Lung (tissue), 12 donors: ENCODE results near the gene AP1M2. TPM values are rescaled to one million over a fixed set of nuclear protein-coding genes. Genes with fewer than 3 reads are reported as not detected.
A peak's percentile ranks its signal among the peaks of the same experiment; 100 is the strongest.

ENCODE experiments used
- ATAC-seq: fragments of 200-7000 bp; cut with Tn5 transposase; one replicate; pipeline ENCODE4 v1.9.1; 2020; ENCODE audit warnings: moderate number of reproducible peaks; ENCODE audit not compliant: insufficient read depth, low FRiP score
- DNase-seq, 3 donors: peaks; one replicate each; pipeline ENCODE4 v3.0.0-alpha.2; 2013 to 2017
- H3K27ac ChIP-seq, 2 donors: one replicate each; pipeline ENCODE4 v1.5.1; 2013; ENCODE audit warnings: mild to moderate bottlenecking in 2 of 2, moderate library complexity in 2 of 2, control low read depth in 1 of 2, inconsistent platforms in 1 of 2, low read depth in 1 of 2, low read length in 1 of 2
- H3K27me3 ChIP-seq, 3 donors: one replicate each; pipeline ENCODE4 v1.5.1; 2013; ENCODE audit warnings: low read length in 2 of 3; ENCODE audit not compliant: control insufficient read depth in 3 of 3, insufficient read depth in 3 of 3
- H3K36me3 ChIP-seq, 4 donors: one replicate each; pipeline ENCODE4 v1.5.1; 2013; ENCODE audit warnings: low read length in 4 of 4, mild to moderate bottlenecking in 1 of 4, moderate library complexity in 1 of 4; ENCODE audit not compliant: control insufficient read depth in 4 of 4, insufficient read depth in 4 of 4
- H3K4me1 ChIP-seq, 5 donors: one replicate each; pipeline ENCODE4 v1.5.1; 2013; ENCODE audit warnings: low read length in 5 of 5, mild to moderate bottlenecking in 2 of 5, moderate library complexity in 1 of 5; ENCODE audit not compliant: control insufficient read depth in 5 of 5, insufficient read depth in 5 of 5
- H3K4me3 ChIP-seq: one replicate; pipeline ENCODE4 v1.5.1; 2013; ENCODE audit warnings: mild to moderate bottlenecking, control low read depth, moderate library complexity
- H3K9ac ChIP-seq, 2 donors: one replicate each; pipeline ENCODE4 v1.5.1; 2013; ENCODE audit warnings: low read length in 2 of 2, control low read depth in 1 of 2; ENCODE audit not compliant: insufficient read depth in 1 of 2
- H3K9me3 ChIP-seq, 4 donors: one replicate each; pipeline ENCODE4 v1.5.1; 2013; ENCODE audit warnings: low read length in 3 of 4, mild to moderate bottlenecking in 1 of 4, moderate library complexity in 1 of 4; ENCODE audit not compliant: control insufficient read depth in 4 of 4, insufficient read depth in 3 of 4
- WGBS, 2 donors: extraction: QIAGEN DNeasy Blood & Tissue Kit; methylation state at CpG; one replicate each; pipeline ENCODE4 v1.1.7; 2013; 5-methylcytosine and 5-hydroxymethylcytosine counted together
- polyA plus RNA-seq, 2 donors: library from polyadenylated mRNA; stranded (reverse); fragments of 200-250 nt; gene quantifications; one replicate each; pipeline ENCODE4 v1.2.1, GENCODE V29; 2013
- total RNA-seq, 2 donors: library from RNA; depleted of rRNA in 1 of 2; stranded (reverse); fragments of >200 nt in 1 of 2; gene quantifications; one replicate each; pipeline ENCODE4 v1.2.1, GENCODE V29; 2014 to 2021
- TF ChIP-seq, protein P1 (sequence below): IDR thresholded peaks from 2 replicates; pipeline ENCODE4 v1.5.1; 2012; ENCODE audit warnings: mild to moderate bottlenecking; ENCODE audit errors: control extremely low read depth, extremely low read depth
- donor health status: control.
- donor health status: control.
- donor health status: Bipolar disorder and iron deficiency.
- donor health status: healthy.
- donor health status: DM: yes; HTN: yes; CAD: no.

Gene AP1M2
- total and polyA plus RNA-seq, 4 donors: 31.6 to 70.9 (median 48.9) TPM

DNA sequence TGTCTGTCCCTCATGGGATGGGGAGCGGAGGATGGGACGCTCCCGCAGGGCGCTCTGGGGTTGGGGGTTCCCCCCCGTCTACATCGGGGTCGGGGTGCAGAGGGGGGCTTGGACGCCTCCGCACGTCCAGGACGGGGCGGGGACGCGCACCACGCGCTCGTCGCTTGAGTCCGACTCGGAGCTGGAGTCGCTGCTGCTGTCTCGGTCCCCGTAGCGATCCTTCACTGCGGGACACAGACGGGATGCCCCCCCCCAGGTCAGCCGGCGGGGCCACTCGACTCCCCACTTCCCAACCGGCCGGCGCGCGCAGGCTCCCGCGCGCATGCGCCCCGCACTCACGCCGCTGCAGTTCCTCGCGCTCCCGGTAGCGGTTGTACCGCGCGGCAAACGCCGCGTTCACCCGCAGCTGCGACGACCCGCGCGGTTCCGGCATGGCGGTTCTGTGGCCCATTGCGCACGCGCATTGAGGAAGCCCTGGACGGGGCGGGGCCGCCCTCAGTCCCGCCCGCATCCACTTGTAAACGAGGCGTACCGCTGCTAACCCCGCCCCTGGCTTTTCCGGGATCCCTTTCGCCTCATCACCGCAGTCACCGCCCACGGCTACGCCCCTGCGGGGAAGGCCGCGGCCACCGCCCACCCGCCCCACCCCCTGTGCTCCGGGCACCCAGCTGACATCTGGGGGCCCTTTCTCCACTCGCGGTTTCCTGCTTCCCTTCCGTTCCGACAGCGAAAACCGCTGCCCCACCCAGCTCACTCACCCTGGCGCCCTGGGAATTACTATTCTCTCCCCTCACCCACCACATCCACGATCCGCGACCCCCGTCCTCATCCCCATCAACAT is 21.3 kb downstream of the AP1M2 start, which contains the start of gene KRI1:
Gene KRI1 (minus strand): TSS at position 444 of the 841 bp plus-strand sequence. CDS start 11 bp downstream, at position 433.
- DNase-seq (peak; percentile 98), ATAC-seq (peak; percentile 81)
- TF ChIP-seq, protein P1, sequence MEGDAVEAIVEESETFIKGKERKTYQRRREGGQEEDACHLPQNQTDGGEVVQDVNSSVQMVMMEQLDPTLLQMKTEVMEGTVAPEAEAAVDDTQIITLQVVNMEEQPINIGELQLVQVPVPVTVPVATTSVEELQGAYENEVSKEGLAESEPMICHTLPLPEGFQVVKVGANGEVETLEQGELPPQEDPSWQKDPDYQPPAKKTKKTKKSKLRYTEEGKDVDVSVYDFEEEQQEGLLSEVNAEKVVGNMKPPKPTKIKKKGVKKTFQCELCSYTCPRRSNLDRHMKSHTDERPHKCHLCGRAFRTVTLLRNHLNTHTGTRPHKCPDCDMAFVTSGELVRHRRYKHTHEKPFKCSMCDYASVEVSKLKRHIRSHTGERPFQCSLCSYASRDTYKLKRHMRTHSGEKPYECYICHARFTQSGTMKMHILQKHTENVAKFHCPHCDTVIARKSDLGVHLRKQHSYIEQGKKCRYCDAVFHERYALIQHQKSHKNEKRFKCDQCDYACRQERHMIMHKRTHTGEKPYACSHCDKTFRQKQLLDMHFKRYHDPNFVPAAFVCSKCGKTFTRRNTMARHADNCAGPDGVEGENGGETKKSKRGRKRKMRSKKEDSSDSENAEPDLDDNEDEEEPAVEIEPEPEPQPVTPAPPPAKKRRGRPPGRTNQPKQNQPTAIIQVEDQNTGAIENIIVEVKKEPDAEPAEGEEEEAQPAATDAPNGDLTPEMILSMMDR: no peak
- peaks cover 0 to 9% (median 0%) of the 10 kb centered on the region in 4 donors for H3K36me3 ChIP-seq
- WGBS, 2 donors: 0% methylated on average over 71 to 94 of the region's 94 CpGs
- no peaks in the 10 kb centered on the region for H3K27me3 ChIP-seq
- H3K4me1 ChIP-seq: peaks cover 0 to 30% (median 13%) of the 10 kb centered on the region in 5 donors
- no peaks in the 10 kb centered on the region for H3K9me3 ChIP-seq
- H3K4me3 ChIP-seq: peak within 1 kb of the TSS; percentile 88
- H3K27ac ChIP-seq: peak within 1 kb of the TSS; percentile 84 to 89
- H3K9ac ChIP-seq: peak within 1 kb of the TSS in 1 of 2 donors; percentile 55

DNA sequence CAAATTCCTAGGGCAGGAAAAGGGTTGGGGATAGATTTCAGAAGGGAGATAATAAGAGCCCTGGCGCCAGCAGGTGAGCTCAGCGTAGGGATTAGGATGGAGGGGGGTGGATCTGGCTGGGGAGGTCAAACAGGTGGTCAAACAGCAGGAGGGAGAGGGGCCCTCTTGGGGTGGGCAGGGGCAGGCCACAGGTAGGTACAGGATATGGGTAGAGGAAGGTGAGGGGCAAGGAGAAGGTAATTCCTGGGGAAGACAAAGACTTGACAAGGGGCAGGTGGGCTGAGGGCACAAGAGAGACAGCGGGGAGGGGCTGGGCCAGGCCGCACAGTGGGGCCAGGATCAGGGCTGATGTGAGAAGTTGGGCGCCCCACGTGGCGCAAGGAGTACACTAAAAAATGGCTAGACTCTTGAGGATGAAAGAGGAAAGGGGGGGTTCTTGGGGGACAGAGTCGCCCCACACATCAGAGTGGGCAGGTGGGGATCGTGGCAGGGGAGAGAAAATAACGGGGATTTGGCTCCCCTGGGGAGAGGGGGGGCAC is 22.0 kb downstream of the AP1M2 start:
- 10 to 18% methylated on average over 9 to 10 of the region's 10 CpGs for WGBS, 2 donors
- H3K4me3 ChIP-seq: peak overlapping the region; percentile 88
- DNase-seq: peak; percentile 43 to 57 (median 54)
- TF ChIP-seq, protein P1: no peak
- no peaks in the 10 kb centered on the region for H3K9me3 ChIP-seq
- peaks cover 0 to 30% (median 13%) of the 10 kb centered on the region in 5 donors for H3K4me1 ChIP-seq
- peak overlapping the region; percentile 84 to 89 for H3K27ac ChIP-seq
- H3K27me3 ChIP-seq: no peaks in the 10 kb centered on the region
- H3K36me3 ChIP-seq: peaks cover 3 to 13% (median 5%) of the 10 kb centered on the region in 4 donors
- no peak for ATAC-seq
- peak overlapping the region in 1 of 2 donors; percentile 55 for H3K9ac ChIP-seq

- Histone ChIP-seq H3K9ac (no peak overlapping the region), H3K4me3 (no peak overlapping the region), H3K27ac (no peak overlapping the region), H3K4me1 (peaks cover 0 to 21% (median 11%) of the 10 kb centered on the region in 5 donors), H3K36me3 (peaks cover 7 to 33% (median 14%) of the 10 kb centered on the region in 4 donors), H3K9me3 (no peaks in the 10 kb centered on the region), H3K27me3 (no peaks in the 10 kb centered on the region)
- ATAC-seq (no peak), DNase-seq (no peak)
- 96% methylated on average over 5 of the region's 5 CpGs for WGBS, 2 donors
- TF ChIP-seq, protein P1: no peak
These were observed 24.5 kb downstream of the AP1M2 start for GRCh38 chr19:10562609-10563008.
